H1 (cell line): ENCODE data around the gene BCKDHA. TPM values are rescaled to one million over a fixed set of nuclear protein-coding genes. Genes with fewer than 3 reads are reported as not detected.

ENCODE experiments used
- CTCF ChIA-PET: fragments of 300-600 bp; sonication (Branson Sonifier 250); formaldehyde crosslinking; loops from one replicate; lab custom pipeline; 2021; ENCODE audit not compliant: partially characterized antibody; lab: Charles Lee
- POLR2A ChIA-PET: fragments of 300-600 bp; sonication (Branson Sonifier 250); formaldehyde crosslinking; loops from one replicate; lab custom pipeline; 2021; ENCODE audit warnings: inconsistent platforms; ENCODE audit not compliant: partially characterized antibody; lab: Charles Lee
- DNase-seq, 2 experiments: peaks; one replicate each; pipeline versions ENCODE4 v3.0.0 to v3.0.0-alpha.2; 2010 to 2022; ENCODE audit warnings: low spot score in 2 of 2, low read depth in 1 of 2, mixed read lengths in 1 of 2
- FAIRE-seq: peaks from 2 replicates; lab custom pipeline; 2011; peaks lifted over from hg19 to GRCh38; lab: Jason Lieb, UNC
- H2AFZ ChIP-seq: 2 replicates; pipeline ENCODE4 v1.8.1; 2012; ENCODE audit warnings: low read length, inconsistent platforms
- H2AK5ac ChIP-seq: 2 replicates; pipeline ENCODE4 v1.6.1; 2013; ENCODE audit warnings: low read depth, low read length
- H2BK120ac ChIP-seq: replicated peaks from 2 replicates; pipeline ENCODE3; 2013; ENCODE audit warnings: low read depth, low read length, inconsistent platforms
- H2BK12ac ChIP-seq: 2 replicates; pipeline ENCODE4 v1.6.1; 2013; ENCODE audit warnings: low read depth, low read length
- H2BK15ac ChIP-seq: 2 replicates; pipeline ENCODE4 v1.6.1; 2013; ENCODE audit warnings: low read length
- H2BK20ac ChIP-seq: 2 replicates; pipeline ENCODE4 v1.6.1; 2013; ENCODE audit warnings: low read length
- H2BK5ac ChIP-seq: 2 replicates; pipeline ENCODE4 v1.6.1; 2013; ENCODE audit warnings: low read depth, low read length
- H3K14ac ChIP-seq: 2 replicates; pipeline ENCODE4 v1.6.1; 2013; ENCODE audit warnings: inconsistent platforms; ENCODE audit not compliant: insufficient read length
- H3K18ac ChIP-seq: 2 replicates; pipeline ENCODE4 v1.6.1; 2013; ENCODE audit warnings: low read length; ENCODE audit errors: extremely low read depth
- H3K23ac ChIP-seq: 2 replicates; pipeline ENCODE4 v1.6.1; 2013; ENCODE audit warnings: inconsistent platforms; ENCODE audit not compliant: insufficient read length
- H3K23me2 ChIP-seq: 2 replicates; pipeline ENCODE4 v1.6.1; 2013; ENCODE audit warnings: low read depth, low read length
- H3K27ac ChIP-seq: 2 replicates; pipeline ENCODE4 v1.6.1; 2011; ENCODE audit warnings: low read depth, low read length, inconsistent platforms
- H3K27me3 ChIP-seq, 4 experiments: replicated peaks in 1 of 4; 1 replicate in 1 of 4; 2 replicates in 3 of 4; pipeline versions ENCODE4 v1.6.1 to v1.8.1; 2011 to 2013; ENCODE audit warnings: low read length in 3 of 4, mild to moderate bottlenecking in 3 of 4, inconsistent platforms in 2 of 4, mixed read lengths in 2 of 4, moderate library complexity in 1 of 4; ENCODE audit not compliant: control insufficient read depth in 3 of 4, insufficient read depth in 3 of 4; ENCODE audit errors: extremely low read depth in 1 of 4
- H3K36me3 ChIP-seq, 4 experiments: 2 replicates each; pipeline versions ENCODE4 v1.6.1 to v1.8.1; 2011 to 2013; ENCODE audit warnings: mild to moderate bottlenecking in 4 of 4, low read length in 3 of 4, moderate library complexity in 2 of 4, control low read depth in 1 of 4, inconsistent platforms in 1 of 4; ENCODE audit not compliant: insufficient read depth in 4 of 4, control insufficient read depth in 2 of 4
- H3K4ac ChIP-seq: replicated peaks from 2 replicates; pipeline ENCODE3; 2013; ENCODE audit warnings: low read length, low read depth, mixed read lengths, inconsistent platforms; ENCODE audit not compliant: insufficient read length
- H3K4me1 ChIP-seq, 4 experiments: replicated peaks in 1 of 4; 1 replicate in 1 of 4; 2 replicates in 3 of 4; pipeline versions ENCODE4 v1.6.1 to v1.8.1; 2011 to 2013; ENCODE audit warnings: low read length in 3 of 4, inconsistent platforms in 2 of 4, mixed read lengths in 1 of 4; ENCODE audit not compliant: insufficient read depth in 4 of 4, control insufficient read depth in 3 of 4
- H3K4me2 ChIP-seq, 2 experiments: 2 replicates each; pipeline versions ENCODE4 v1.6.1 to v1.8.1; 2011 to 2013; ENCODE audit warnings: low read depth in 2 of 2, low read length in 2 of 2, control low read depth in 1 of 2, inconsistent platforms in 1 of 2, mild to moderate bottlenecking in 1 of 2; ENCODE audit not compliant: insufficient read depth in 1 of 2
- H3K4me3 ChIP-seq, 4 experiments: fragments of 200-600, 300-600 bp in 1 of 4; sonication (generic), shearing (Covaris generic), sonication (Bioruptor Twin) in 1 of 4; 2 replicates each; pipeline versions ENCODE4 v1.5.1 to v1.8.1; 2011 to 2016; ENCODE audit warnings: low read length in 4 of 4, low read depth in 3 of 4, control low read depth in 2 of 4, inconsistent platforms in 2 of 4, mild to moderate bottlenecking in 2 of 4, mixed read lengths in 1 of 4, moderate library complexity in 1 of 4; ENCODE audit not compliant: insufficient read depth in 2 of 4; ENCODE audit errors: extremely low read depth in 1 of 4
- H3K56ac ChIP-seq: replicated peaks from 2 replicates; pipeline ENCODE3; 2013; ENCODE audit warnings: low read depth, mild to moderate bottlenecking, mixed read lengths, low read length, inconsistent platforms; ENCODE audit not compliant: insufficient read length
- H3K79me1 ChIP-seq: 2 replicates; pipeline ENCODE4 v1.6.1; 2013; ENCODE audit warnings: low read depth, low read length, control low read depth
- H3K79me2 ChIP-seq, 2 experiments: 2 replicates each; pipeline versions ENCODE4 v1.6.1 to v1.8.1; 2012 to 2013; ENCODE audit warnings: low read length in 2 of 2, mild to moderate bottlenecking in 2 of 2, inconsistent platforms in 1 of 2; ENCODE audit not compliant: insufficient read depth in 2 of 2, control insufficient read depth in 1 of 2
- H3K9ac ChIP-seq, 4 experiments: replicated peaks in 1 of 4; 1 replicate in 1 of 4; 2 replicates in 3 of 4; pipeline versions ENCODE4 v1.6.1 to v1.8.1; 2011 to 2013; ENCODE audit warnings: low read depth in 3 of 4, low read length in 3 of 4, control low read depth in 2 of 4, mild to moderate bottlenecking in 2 of 4, moderate library complexity in 2 of 4, inconsistent platforms in 1 of 4; ENCODE audit errors: extremely low read depth in 1 of 4
- H3K9me3 ChIP-seq, 2 experiments: 2 replicates each; pipeline versions ENCODE4 v1.6.1 to v1.8.1; 2012 to 2013; ENCODE audit warnings: mild to moderate bottlenecking in 2 of 2, moderate library complexity in 2 of 2, control low read depth in 1 of 2, inconsistent platforms in 1 of 2, low read depth in 1 of 2, low read length in 1 of 2, mixed read lengths in 1 of 2; ENCODE audit not compliant: insufficient read depth in 2 of 2
- H4K20me1 ChIP-seq, 2 experiments: replicated peaks in 1 of 2; 2 replicates each; pipeline versions ENCODE3 to v1.8.1; 2011 to 2013; ENCODE audit warnings: inconsistent platforms in 2 of 2, low read length in 2 of 2, mild to moderate bottlenecking in 1 of 2; ENCODE audit not compliant: insufficient read depth in 2 of 2, control insufficient read depth in 1 of 2
- H4K5ac ChIP-seq: 2 replicates; pipeline ENCODE4 v1.6.1; 2013; ENCODE audit warnings: low read length, low read depth, mixed read lengths, inconsistent platforms; ENCODE audit not compliant: insufficient read length
- H4K8ac ChIP-seq: 2 replicates; pipeline ENCODE4 v1.8.0; 2013; ENCODE audit warnings: mild to moderate bottlenecking, moderate library complexity, low read length, inconsistent platforms; ENCODE audit not compliant: insufficient read depth; ENCODE audit errors: extremely low read depth
- H4K91ac ChIP-seq: replicated peaks from 2 replicates; pipeline ENCODE3; 2013; ENCODE audit warnings: low read length, mixed read lengths, inconsistent platforms; ENCODE audit not compliant: insufficient read length
- EGR1 ChIP-seq: IDR thresholded peaks from 2 replicates; pipeline ENCODE4 v1.6.1; 2011; ENCODE audit warnings: low read depth, low read length, borderline replicate concordance
- GABPA ChIP-seq: IDR thresholded peaks from 2 replicates; pipeline ENCODE4 v1.6.1; 2011; ENCODE audit warnings: mild to moderate bottlenecking, low read length, moderate library complexity, borderline replicate concordance; ENCODE audit not compliant: insufficient read depth
- GTF2F1 ChIP-seq: IDR thresholded peaks from 2 replicates; pipeline ENCODE4 v1.6.1; 2012; ENCODE audit warnings: low read depth, low read length, improper control_type of control experiment, borderline replicate concordance
- HDAC6 ChIP-seq: IDR thresholded peaks from one replicate; pipeline ENCODE4 v1.7.1; 2012; ENCODE audit warnings: low read depth, mild to moderate bottlenecking, inconsistent platforms, low read length, moderate library complexity
- RFX5 ChIP-seq: IDR thresholded peaks from 2 replicates; pipeline ENCODE4 v1.6.1; 2011; ENCODE audit warnings: low read depth, low read length, improper control_type of control experiment, borderline replicate concordance
- RNF2 ChIP-seq: fragments of 200-900, 300-1000 bp; sonication (generic); IDR thresholded peaks from 2 replicates; pipeline ENCODE4 v1.7.1; 2016; ENCODE audit warnings: borderline replicate concordance, low read depth, mild to moderate bottlenecking, antibody characterized with exemption, low read length; ENCODE audit not compliant: poor library complexity, severe bottlenecking; ENCODE audit errors: missing control alignments
- SIRT6 ChIP-seq: IDR thresholded peaks from one replicate; pipeline ENCODE4 v1.7.1; 2012; ENCODE audit warnings: low read length, inconsistent platforms
- SP4 ChIP-seq: IDR thresholded peaks from 2 replicates; pipeline ENCODE4 v1.6.1; 2012; ENCODE audit warnings: low read length, inconsistent platforms
- ZNF274 ChIP-seq: IDR thresholded peaks from 2 replicates; pipeline ENCODE4 v1.7.0; 2012; ENCODE audit warnings: low read length, borderline replicate concordance; ENCODE audit errors: extremely low read depth
- WGBS, 2 experiments: shearing (Covaris generic) in 1 of 2; methylation state at CpG; one replicate each; pipeline versions ENCODE4 v1.1.6 to v1.1.7; 2013 to 2015; ENCODE audit warnings: low lambda C conversion rate in 2 of 2, mixed read lengths in 2 of 2, inconsistent platforms in 1 of 2, low coverage in 1 of 2, missing lambda C conversion rate in 1 of 2; ENCODE audit not compliant: insufficient replicate concordance in 2 of 2, insufficient coverage in 1 of 2, insufficient read length in 1 of 2; ENCODE audit errors: extremely low coverage in 1 of 2, missing lambda C conversion rate in 1 of 2; 5-methylcytosine and 5-hydroxymethylcytosine counted together
- polyA plus RNA-seq, 7 experiments: library from polyadenylated mRNA; depleted of rRNA in 3 of 7; stranded (reverse) in 5 of 7; unstranded in 2 of 7; fragments of >200 nt in 5 of 7; fragments of 200-250 nt in 2 of 7; gene quantifications; 1 replicate in 5 of 7; 2 replicates in 1 of 7; 4 replicates in 1 of 7; pipeline versions ENCODE4 v1.2.1 to v1.2.3, GENCODE V29; 2011 to 2013; ENCODE audit warnings: missing spikeins in 2 of 7, mixed read lengths in 2 of 7
- total RNA-seq: library from RNA; stranded (reverse); fragmentation: NEBNext Ultra II Directional; extraction: Animal tissue kit (Norgen Biotek cat#: 25700); gene quantifications from 2 replicates; pipeline ENCODE4 v1.2.1, GENCODE V29; 2021

BCKDHA gene
- total and polyA plus RNA-seq, 2 of the 8 experiments (the other 6 are each of a cell fraction or from before 2014, with no cell fraction given): 14.2 to 69.6 TPM

- ChIA-PET POLR2A (interaction anchor here (0.9 to 5.4 kb wide), 2 partner anchors 9 to 45 kb away, joined by 3 to 29 read pairs; partner anchors contain the start of genes B9D2 and CCDC97), CTCF (interaction anchor here (0.5 to 8.0 kb wide), 10 partner anchors 9 to 136 kb away, joined by 3 to 37 read pairs (median 4); partner anchors contain the start of gene B9D2)
- H3K23me2 ChIP-seq: peaks cover 27% of the 10 kb centered on the region
- no peak overlapping the region for H2AFZ ChIP-seq
- H3K23ac ChIP-seq: no peak overlapping the region
- H3K18ac ChIP-seq: no peak overlapping the region
- no peak overlapping the region for H2BK15ac ChIP-seq
- H3K56ac ChIP-seq: no peak overlapping the region
- no peak overlapping the region for H3K4ac ChIP-seq
- DNase-seq (no peak), FAIRE-seq (no peak)
- H3K79me1 ChIP-seq: no peaks in the 10 kb centered on the region; the same call in 1 of the 2 replicates
- no peak overlapping the region for H2BK20ac ChIP-seq
- no peaks in the 10 kb centered on the region for H3K79me2 ChIP-seq
- no peak overlapping the region for H4K8ac ChIP-seq
- H3K36me3 ChIP-seq: no peaks in the 10 kb centered on the region
- no peak overlapping the region for H4K91ac ChIP-seq
- H2BK12ac ChIP-seq: no peak overlapping the region
- H3K27me3 ChIP-seq: peaks cover 10 to 33% (median 27%) of the 10 kb centered on the region in 4 experiments
- H4K5ac ChIP-seq: no peak overlapping the region
- WGBS, 2 experiments: 86% methylated on average over 1 of the region's 1 CpG; no CpG with 5 or more reads in 1 of the 2 experiments
- H3K9ac ChIP-seq: no peak overlapping the region
- no peak overlapping the region for H2BK5ac ChIP-seq
- no peak overlapping the region for H3K27ac ChIP-seq
- H4K20me1 ChIP-seq: peaks cover 0 to 7% of the 10 kb centered on the region in 2 experiments
- no peak overlapping the region for H3K14ac ChIP-seq
- H3K9me3 ChIP-seq: no peaks in the 10 kb centered on the region
- H3K4me1 ChIP-seq: peaks cover 0 to 14% (median 4%) of the 10 kb centered on the region in 4 experiments; a peak in 5 of 7 replicates
- no peak overlapping the region for H2AK5ac ChIP-seq
- no peak overlapping the region; a peak in 1 of 4 replicates for H3K4me2 ChIP-seq
- H3K4me3 ChIP-seq: no peak overlapping the region
- no peak overlapping the region for H2BK120ac ChIP-seq
- no peak for TF ChIP-seq GABPA
- TF ChIP-seq GTF2F1: no peak
- no peak for TF ChIP-seq SP4
- no peak for TF ChIP-seq SIRT6
- no peak for TF ChIP-seq HDAC6
- no peak for TF ChIP-seq ZNF274
- TF ChIP-seq RFX5: no peak
- TF ChIP-seq EGR1: no peak
- TF ChIP-seq RNF2: no peak
These were observed 42.6 kb upstream of the BCKDHA start for GRCh38 chr19:41355035-41355434.
